Suppressor macrophage treated with lipopolysaccharide for 4 hours (primary cell): Measurements from ENCODE around the gene KRTAP12-4.
"Not testable (repeated sequence)": the region's sequence is repeated elsewhere in the genome, so short reads cannot be mapped to it uniquely, and the experiment has no call there.

Source experiments
- DNase-seq: peaks from one replicate; pipeline ENCODE4 v3.0.0-alpha.2; 2020

Gene KRTAP12-4

GRCh38 chr21:44654576-44655175 lies at the start of gene KRTAP12-4:
KRTAP12-4 (minus strand) TSS chr21:44654659; CDS start chr21:44654614, 45 bp downstream.
- no peak for DNase-seq

- no peak for DNase-seq
Measured at GRCh38 chr21:44703731-44704635, 49.5 kb upstream of the KRTAP12-4 start.

- no peak for DNase-seq
Measured at GRCh38 chr21:44702973-44703730, 48.7 kb upstream of the KRTAP12-4 start.

- DNase-seq = no peak
Measured at GRCh38 chr21:44702111-44702972, 47.9 kb upstream of the KRTAP12-4 start.

- DNase-seq = no peak
Measured at GRCh38 chr21:44701541-44701940, 47.1 kb upstream of the KRTAP12-4 start.

- no peak for DNase-seq
Measured at GRCh38 chr21:44701023-44701400, 46.6 kb upstream of the KRTAP12-4 start.

- no peak for DNase-seq
Measured at GRCh38 chr21:44700101-44701022, 45.9 kb upstream of the KRTAP12-4 start.

GRCh38 chr21:44699502-44700001 lies 45.1 kb upstream of the KRTAP12-4 start:
- DNase-seq = no peak

GRCh38 chr21:44697811-44698734 lies 43.6 kb upstream of the KRTAP12-4 start:
- DNase-seq = no peak

GRCh38 chr21:44697172-44697810 lies 42.8 kb upstream of the KRTAP12-4 start, which contains the start of gene KRTAP10-12:
KRTAP10-12 (plus strand) TSS chr21:44697172; CDS start chr21:44697202, 30 bp downstream.
- DNase-seq = not testable (repeated sequence)

GRCh38 chr21:44696572-44696971 lies 42.1 kb upstream of the KRTAP12-4 start:
- no peak for DNase-seq

- no peak for DNase-seq
Measured at GRCh38 chr21:44695641-44696040, 41.2 kb upstream of the KRTAP12-4 start.

GRCh38 chr21:44695184-44695583 lies 40.7 kb upstream of the KRTAP12-4 start:
- no peak for DNase-seq

GRCh38 chr21:44694776-44695175 lies 40.3 kb upstream of the KRTAP12-4 start:
- no peak for DNase-seq

GRCh38 chr21:44692798-44693512 lies 38.5 kb upstream of the KRTAP12-4 start:
- no peak for DNase-seq

GRCh38 chr21:44691686-44692085 lies 37.2 kb upstream of the KRTAP12-4 start:
- no peak for DNase-seq

- DNase-seq = not testable (repeated sequence)
Measured at GRCh38 chr21:44689740-44690139, 35.3 kb upstream of the KRTAP12-4 start.

GRCh38 chr21:44687671-44688070 lies 33.2 kb upstream of the KRTAP12-4 start:
- no peak for DNase-seq
